ENCODE measurements around the gene SOX3.

Gene SOX3

DNA sequence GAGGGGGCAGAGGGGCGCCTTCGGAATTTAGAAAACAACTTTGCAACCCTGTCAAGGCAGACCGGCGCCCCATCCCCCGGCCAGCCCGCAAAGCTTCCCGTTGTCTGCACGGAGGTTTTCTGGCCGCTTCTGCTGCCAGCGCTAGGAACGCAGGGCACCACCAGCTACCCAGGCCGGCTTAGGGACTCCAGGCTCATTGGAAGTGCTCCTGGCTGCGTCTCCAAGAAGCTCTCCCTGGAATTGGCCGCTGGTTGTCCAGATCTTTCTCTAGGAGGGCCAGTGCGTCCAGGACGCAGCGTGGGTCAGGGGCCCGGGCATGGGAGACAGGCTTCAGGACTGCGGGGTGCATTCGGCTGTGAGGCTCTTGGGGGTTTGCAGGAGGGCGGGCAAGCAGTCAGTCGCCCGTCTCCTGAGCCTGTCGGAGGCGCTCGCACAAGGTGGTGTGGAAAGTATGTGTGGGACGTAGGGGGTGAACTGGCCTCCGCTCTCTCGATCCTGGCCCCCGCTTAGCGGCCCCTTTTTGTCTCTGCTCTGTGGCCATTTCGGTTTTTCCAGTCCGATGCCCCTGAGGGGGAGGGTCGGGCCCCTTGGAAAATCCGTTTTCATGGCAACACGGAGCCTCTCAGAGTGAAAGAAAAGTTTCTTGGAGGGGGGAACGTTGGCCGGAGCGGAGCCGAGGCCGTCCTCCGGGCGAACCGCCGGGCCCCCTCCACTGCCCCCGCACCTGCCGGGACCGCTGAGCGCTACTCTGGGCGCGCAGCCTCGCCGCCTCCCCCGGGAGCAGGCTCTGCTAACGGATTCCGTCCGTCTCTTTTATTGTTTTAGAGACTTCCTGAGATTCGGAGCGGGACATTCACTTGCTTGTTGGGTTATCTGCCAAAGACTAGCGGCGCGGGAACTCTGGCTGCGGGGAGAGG, 810 bp upstream of the SOX3 start:
- CTCF ChIA-PET: no interaction called here
- H3K36me3 Mint-ChIP-seq: peaks cover 1% of the 10 kb centered on the region
- H3K4me1 Mint-ChIP-seq: no peaks in the 10 kb centered on the region
- H3K27ac Mint-ChIP-seq: no peak overlapping the region
- DNase-seq: no peak
- H3K9me3 Mint-ChIP-seq: no peaks in the 10 kb centered on the region
- H3K4me3 Mint-ChIP-seq: no peak overlapping the region
- H3K27me3 Mint-ChIP-seq: peaks cover 94% of the 10 kb centered on the region

DNA sequence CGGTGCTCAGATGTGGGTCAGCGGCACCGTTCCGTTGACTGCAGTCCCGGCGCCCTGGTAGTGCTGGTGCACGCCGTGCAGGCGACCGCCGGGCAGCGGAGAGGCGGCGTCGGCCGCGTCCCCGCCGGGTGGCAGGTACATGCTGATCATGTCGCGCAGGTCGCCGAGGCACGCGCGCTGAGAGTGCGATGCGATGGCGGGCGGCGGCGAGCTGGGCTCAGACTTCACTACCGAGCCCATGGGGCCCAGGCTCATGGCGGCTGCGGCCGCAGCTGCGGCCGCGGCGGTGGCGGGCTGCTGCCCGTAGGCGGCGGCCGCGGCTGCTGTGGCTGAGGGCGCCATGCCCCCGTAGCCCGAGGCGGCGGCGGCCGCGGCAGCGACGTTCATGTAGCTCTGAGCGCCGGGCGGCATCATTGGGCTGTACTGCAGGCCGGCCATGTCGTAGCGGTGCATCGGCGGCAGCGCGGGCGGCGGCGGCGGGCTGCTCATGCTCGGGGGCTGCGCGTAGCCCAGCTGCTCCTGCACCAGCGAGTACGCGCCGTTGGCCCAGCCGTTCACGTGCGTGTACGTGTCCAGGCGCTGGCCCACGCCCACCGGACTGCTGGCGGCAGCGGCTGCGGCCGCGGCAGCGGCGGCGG, 1.0 kb downstream of the SOX3 start:
- H3K9me3 Mint-ChIP-seq: no peaks in the 10 kb centered on the region
- no peak overlapping the region for H3K4me3 Mint-ChIP-seq
- no peaks in the 10 kb centered on the region for H3K4me1 Mint-ChIP-seq
- H3K27ac Mint-ChIP-seq: no peak overlapping the region
- peaks cover 1% of the 10 kb centered on the region for H3K36me3 Mint-ChIP-seq
- CTCF ChIA-PET: no interaction called here
- no peak for DNase-seq
- H3K27me3 Mint-ChIP-seq: peaks cover 92% of the 10 kb centered on the region

DNA sequence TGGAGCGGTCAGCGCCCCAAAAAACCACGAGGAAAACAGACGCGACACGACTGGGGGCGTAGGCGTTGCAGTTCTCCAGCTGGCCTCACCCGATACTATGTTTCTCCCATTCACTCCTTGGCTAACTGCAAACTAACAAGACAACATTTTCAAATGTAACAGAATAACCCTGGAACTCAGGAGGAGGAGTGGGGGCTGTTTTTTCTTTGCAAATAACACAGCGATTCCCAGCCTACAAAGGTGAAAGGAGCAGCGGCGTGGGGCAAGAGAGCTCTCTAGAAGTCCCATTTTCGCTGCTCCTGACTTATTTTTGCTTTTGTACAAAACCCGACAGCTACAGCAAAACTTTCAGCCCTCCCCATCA, 1.6 kb downstream of the SOX3 start:
- Mint-ChIP-seq H3K27ac (no peak overlapping the region), H3K27me3 (peaks cover 87% of the 10 kb centered on the region), H3K4me3 (no peak overlapping the region), H3K36me3 (peaks cover 1% of the 10 kb centered on the region), H3K4me1 (no peaks in the 10 kb centered on the region), H3K9me3 (no peaks in the 10 kb centered on the region)
- no peak for DNase-seq
- CTCF ChIA-PET: no interaction called here

DNA sequence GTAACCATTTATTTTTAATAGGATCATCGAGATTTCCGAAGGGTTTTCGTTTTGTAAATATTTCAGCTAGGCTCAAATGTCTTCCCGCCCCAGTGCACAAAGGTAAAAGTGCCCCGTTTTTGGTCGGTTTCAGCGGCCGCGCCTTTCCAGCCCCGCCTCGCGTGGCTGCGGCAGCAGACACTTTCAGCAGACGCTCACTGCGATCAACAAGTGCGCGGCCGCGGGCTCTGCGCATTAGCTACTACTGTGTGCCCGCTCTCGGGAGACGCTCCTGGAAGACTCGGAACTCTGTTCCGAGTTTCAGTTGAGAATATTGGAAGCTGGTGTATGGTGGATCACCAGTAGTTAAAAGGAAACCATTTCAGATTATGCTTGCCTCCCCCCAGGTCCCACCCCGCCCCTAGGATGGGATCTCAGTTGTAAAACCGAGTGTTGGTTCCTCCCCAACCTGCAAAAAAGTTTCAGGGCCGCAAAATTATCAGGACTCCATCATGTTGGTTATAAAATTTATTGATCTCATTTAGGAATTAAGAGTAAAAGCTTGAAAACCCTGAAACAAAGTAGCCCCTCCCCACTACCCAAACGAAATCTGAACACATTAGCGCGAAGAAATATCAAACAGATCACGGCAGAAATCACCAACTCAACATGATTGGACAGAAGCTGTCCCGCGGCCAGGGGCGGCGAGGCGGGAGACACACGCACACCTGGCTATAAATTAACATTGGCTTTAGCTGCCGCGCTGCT, 2.2 kb downstream of the SOX3 start:
- H3K4me3 Mint-ChIP-seq: no peak overlapping the region
- peaks cover 1% of the 10 kb centered on the region for H3K36me3 Mint-ChIP-seq
- H3K4me1 Mint-ChIP-seq: no peaks in the 10 kb centered on the region
- no peaks in the 10 kb centered on the region for H3K9me3 Mint-ChIP-seq
- no peak overlapping the region for H3K27ac Mint-ChIP-seq
- DNase-seq: no peak
- peaks cover 81% of the 10 kb centered on the region for H3K27me3 Mint-ChIP-seq
- CTCF ChIA-PET: no interaction called here

DNA sequence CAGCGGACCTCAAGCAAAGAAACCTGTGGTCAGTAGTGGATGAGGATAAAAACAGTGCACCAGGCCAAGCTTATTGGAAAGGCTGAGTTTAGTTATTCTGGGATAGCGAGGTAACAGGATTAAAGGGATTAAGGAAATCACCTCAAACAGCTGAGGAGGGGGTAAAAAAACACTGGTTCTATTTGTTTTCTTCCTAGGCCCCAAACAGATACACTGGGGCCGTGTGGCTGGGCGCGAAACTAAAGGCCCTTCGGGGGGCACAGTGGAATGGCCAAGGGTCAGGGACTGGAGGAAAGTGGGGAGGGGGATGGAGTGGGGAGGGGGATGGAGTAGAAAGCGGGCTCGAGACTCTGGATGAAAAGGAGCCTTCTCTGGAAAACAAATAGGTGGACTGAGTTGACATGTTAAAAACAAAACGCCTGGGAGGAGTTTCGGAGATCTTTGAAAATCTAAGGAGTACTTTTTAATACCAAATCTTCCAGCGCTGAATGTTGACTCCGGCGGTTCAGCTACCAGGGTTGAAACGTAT, 2.9 kb downstream of the SOX3 start:
- no peak overlapping the region for H3K27ac Mint-ChIP-seq
- H3K36me3 Mint-ChIP-seq: peaks cover 1% of the 10 kb centered on the region
- H3K4me1 Mint-ChIP-seq: no peaks in the 10 kb centered on the region
- CTCF ChIA-PET: no interaction called here
- H3K27me3 Mint-ChIP-seq: peaks cover 75% of the 10 kb centered on the region
- no peak overlapping the region for H3K4me3 Mint-ChIP-seq
- DNase-seq: no peak
- H3K9me3 Mint-ChIP-seq: no peaks in the 10 kb centered on the region

GRCh38 chrX:140501321-140501720, 3.5 kb downstream of the SOX3 start:
- CTCF ChIA-PET: no interaction called here
- H3K9me3 Mint-ChIP-seq: no peaks in the 10 kb centered on the region
- no peaks in the 10 kb centered on the region for H3K4me1 Mint-ChIP-seq
- no peak overlapping the region for H3K27ac Mint-ChIP-seq
- no peak overlapping the region for H3K4me3 Mint-ChIP-seq
- DNase-seq: no peak
- peaks cover 68% of the 10 kb centered on the region for H3K27me3 Mint-ChIP-seq
- H3K36me3 Mint-ChIP-seq: no peaks in the 10 kb centered on the region

DNA sequence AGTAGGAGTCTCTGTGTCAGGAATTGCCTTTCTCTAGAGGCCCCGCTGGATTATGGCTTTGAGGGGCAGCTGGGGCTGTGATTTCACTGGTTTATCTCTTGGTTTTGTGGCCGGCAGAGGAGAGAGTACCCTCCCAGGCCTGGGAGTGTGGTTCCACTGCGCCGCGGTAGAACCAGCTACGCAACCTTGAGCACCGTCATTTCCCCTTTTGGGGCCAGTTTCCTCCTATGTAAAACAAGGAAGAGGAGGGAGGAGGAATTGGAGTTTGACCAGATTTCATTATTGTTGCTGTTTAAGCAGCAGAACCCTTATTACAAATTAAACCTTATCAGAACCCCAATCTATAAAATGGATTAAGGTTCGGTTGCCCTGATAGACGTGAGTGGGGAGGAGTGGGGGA, 4.4 kb downstream of the SOX3 start:
- Mint-ChIP-seq H3K4me1 (no peaks in the 10 kb centered on the region), H3K36me3 (no peaks in the 10 kb centered on the region), H3K27ac (no peak overlapping the region), H3K4me3 (no peak overlapping the region), H3K27me3 (peaks cover 59% of the 10 kb centered on the region), H3K9me3 (no peaks in the 10 kb centered on the region)
- no peak for DNase-seq
- CTCF ChIA-PET: no interaction called here

GRCh38 chrX:140495739-140496138, 9.1 kb downstream of the SOX3 start:
- Mint-ChIP-seq H3K9me3 (no peaks in the 10 kb centered on the region), H3K27me3 (peaks cover 18% of the 10 kb centered on the region), H3K4me3 (no peak overlapping the region), H3K27ac (no peak overlapping the region), H3K4me1 (no peaks in the 10 kb centered on the region), H3K36me3 (no peaks in the 10 kb centered on the region)
- CTCF ChIA-PET: no interaction called here
- no peak for DNase-seq

- DNase-seq: no peak
- Mint-ChIP-seq H3K4me3 (no peak overlapping the region), H3K27me3 (no peaks in the 10 kb centered on the region), H3K9me3 (no peaks in the 10 kb centered on the region), H3K36me3 (no peaks in the 10 kb centered on the region), H3K27ac (no peak overlapping the region), H3K4me1 (no peaks in the 10 kb centered on the region)
- CTCF ChIA-PET: no interaction called here
Observed at GRCh38 chrX:140492066-140492994, 12.5 kb downstream of the SOX3 start.

GRCh38 chrX:140480765-140481164, 24.1 kb downstream of the SOX3 start:
- Mint-ChIP-seq H3K9me3 (peaks cover 2% of the 10 kb centered on the region), H3K4me1 (no peaks in the 10 kb centered on the region), H3K27ac (no peak overlapping the region), H3K36me3 (no peaks in the 10 kb centered on the region), H3K4me3 (no peak overlapping the region), H3K27me3 (no peaks in the 10 kb centered on the region)
- CTCF ChIA-PET: no interaction called here
- DNase-seq: no peak

- DNase-seq: no peak
- Mint-ChIP-seq H3K27me3 (no peaks in the 10 kb centered on the region), H3K9me3 (peaks cover 10% of the 10 kb centered on the region), H3K27ac (no peak overlapping the region), H3K36me3 (no peaks in the 10 kb centered on the region), H3K4me3 (no peak overlapping the region), H3K4me1 (no peaks in the 10 kb centered on the region)
- CTCF ChIA-PET: no interaction called here
Observed at GRCh38 chrX:140477987-140478386, 26.9 kb downstream of the SOX3 start.

- no peak for DNase-seq
- Mint-ChIP-seq H3K27ac (no peak overlapping the region), H3K4me1 (no peaks in the 10 kb centered on the region), H3K9me3 (peaks cover 10% of the 10 kb centered on the region), H3K27me3 (no peaks in the 10 kb centered on the region), H3K36me3 (no peaks in the 10 kb centered on the region), H3K4me3 (no peak overlapping the region)
- CTCF ChIA-PET: no interaction called here
Observed at GRCh38 chrX:140475025-140475424, 29.8 kb downstream of the SOX3 start.

- DNase-seq: no peak
Observed at GRCh38 chrX:140467211-140467610, 37.7 kb downstream of the SOX3 start.

More at GRCh38 chrX:140467211-140467610, 37.7 kb downstream of the SOX3 start:
- Mint-ChIP-seq H3K27ac (no peak overlapping the region), H3K4me3 (no peak overlapping the region), H3K4me1 (no peaks in the 10 kb centered on the region), H3K27me3 (no peaks in the 10 kb centered on the region), H3K36me3 (no peaks in the 10 kb centered on the region), H3K9me3 (no peaks in the 10 kb centered on the region)
- CTCF ChIA-PET: no interaction called here
